Activated T-helper 2 cell treated with anti-CD3 and anti-CD28 coated beads, Interferon-gamma antibody, Interleukin-2, Interleukin-4, amounts not matched to agents 10 μg/mL and 5 μg/mL and 100 μg/mL, durations not matched to agents 14 hours and 24 hours and 36 hours (primary cell): ENCODE results near the gene ACOXL. TPM values are rescaled to one million over a fixed set of nuclear protein-coding genes. Genes with fewer than 3 reads are reported as not detected.

Experiments used
- DNase-seq: peaks from one replicate; pipeline ENCODE4 v3.0.0; 2021; ENCODE audit warnings: low spot score
- H3K27ac Mint-ChIP-seq: one replicate; pipeline ENCODE4 v1.8.0; 2021; ENCODE audit warnings: mixed read lengths
- H3K27me3 Mint-ChIP-seq: one replicate; pipeline ENCODE4 v1.8.0; 2021; ENCODE audit warnings: low read depth, mixed read lengths
- H3K36me3 Mint-ChIP-seq: one replicate; pipeline ENCODE4 v1.8.0; 2021; ENCODE audit warnings: low read depth, mixed read lengths
- H3K4me1 Mint-ChIP-seq: one replicate; pipeline ENCODE4 v1.8.0; 2021; ENCODE audit warnings: low read depth, mixed read lengths
- H3K4me3 Mint-ChIP-seq: one replicate; pipeline ENCODE4 v1.8.0; 2021; ENCODE audit warnings: low read depth, mild to moderate bottlenecking, moderate library complexity, mixed read lengths
- H3K9me3 Mint-ChIP-seq: one replicate; pipeline ENCODE4 v1.8.0; 2021; ENCODE audit warnings: mixed read lengths
- intact Hi-C: fragments of 100-400 bp; cut with micrococcal nuclease; formaldehyde crosslinking; loops from one replicate; pipeline ENCODE4 v1.15.1; 2023
- total RNA-seq: library from RNA; stranded (reverse); gene quantifications from 2 replicates; pipeline ENCODE4 v1.2.3, GENCODE V29; 2022

Gene ACOXL
- total RNA-seq, 1 donor from 2014 or later: 1.6 TPM

DNA sequence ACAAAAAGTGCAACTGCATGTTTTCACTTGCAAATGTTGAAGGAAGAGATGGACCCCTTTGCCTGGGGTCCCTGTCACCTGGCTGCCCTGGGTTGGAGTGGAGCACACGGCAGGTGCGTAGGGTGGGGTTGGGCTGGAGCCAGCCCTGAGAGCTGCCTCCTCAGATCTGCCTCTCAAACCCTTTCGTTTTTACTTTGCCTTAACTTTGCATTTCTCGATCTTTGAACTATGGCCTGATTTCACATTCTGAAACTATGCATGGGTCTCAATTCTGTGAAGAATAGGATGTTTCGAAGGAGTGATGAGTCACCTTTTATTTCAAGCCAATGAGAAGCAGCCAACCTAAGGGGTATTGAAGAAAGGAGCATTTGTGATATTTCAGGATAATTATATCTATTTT lies 132.8 kb downstream of the ACOXL start:
- peak overlapping the region; percentile 3 for H3K4me3 Mint-ChIP-seq
- H3K27me3 Mint-ChIP-seq: peaks cover 18% of the 10 kb centered on the region
- peaks cover 74% of the 10 kb centered on the region for H3K4me1 Mint-ChIP-seq
- no peaks in the 10 kb centered on the region for H3K9me3 Mint-ChIP-seq
- DNase-seq: peak; percentile 22
- intact Hi-C loops: loop anchor here (1.0 to 5.0 kb wide), 3 partner anchors 18 to 188 kb away; partner anchors contain the start of gene BUB1
- H3K36me3 Mint-ChIP-seq: peaks cover 6% of the 10 kb centered on the region
- peak overlapping the region; percentile 10 for H3K27ac Mint-ChIP-seq

DNA sequence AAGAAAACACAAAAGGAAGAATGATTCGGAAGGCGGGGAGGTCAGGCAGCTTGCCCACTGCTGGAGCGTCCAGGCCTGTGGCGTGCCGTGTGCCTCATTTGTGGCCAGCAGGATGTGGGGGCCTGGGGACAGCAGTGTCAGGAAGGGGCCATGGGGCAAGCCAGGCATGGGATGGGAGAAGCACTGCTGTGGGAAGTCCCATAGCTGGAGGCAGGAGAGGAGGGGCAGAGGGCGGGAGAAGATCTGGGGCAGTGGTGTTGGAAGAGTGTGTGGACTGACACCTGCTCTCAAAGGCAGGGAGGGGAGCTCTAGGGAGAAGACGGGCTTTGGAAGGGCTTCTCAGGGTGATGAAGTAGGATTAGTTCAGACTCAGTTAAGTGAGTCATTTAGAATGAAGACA lies 133.7 kb downstream of the ACOXL start:
- intact Hi-C loops: loop anchor here (1.0 to 5.0 kb wide), 5 partner anchors 8 to 189 kb away; partner anchors contain the start of gene BUB1

DNA sequence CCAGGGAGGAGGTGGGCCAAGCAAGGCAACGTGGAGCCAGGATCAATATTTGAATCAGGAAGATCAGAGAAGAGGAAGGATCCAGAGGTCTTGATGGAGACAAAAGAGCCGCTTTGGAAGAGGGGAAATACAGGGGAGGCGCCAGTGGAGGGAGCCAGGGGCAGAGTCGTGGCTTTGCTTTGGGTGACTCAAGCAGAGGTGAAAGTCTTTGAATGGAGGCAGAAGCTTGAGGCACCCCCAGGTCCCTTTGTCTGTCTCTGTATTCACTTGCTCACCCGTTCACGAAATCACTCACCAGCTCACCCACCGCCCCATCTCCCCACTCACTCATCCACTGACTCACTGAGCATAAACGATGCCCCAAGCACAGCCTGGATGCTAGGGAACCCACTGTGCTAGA lies 134.1 kb downstream of the ACOXL start:
- H3K27ac Mint-ChIP-seq: peak overlapping the region; percentile 84
- no peak for DNase-seq
- peaks cover 69% of the 10 kb centered on the region for H3K4me1 Mint-ChIP-seq
- H3K27me3 Mint-ChIP-seq: peaks cover 20% of the 10 kb centered on the region
- peak overlapping the region; percentile 7 for H3K4me3 Mint-ChIP-seq
- H3K9me3 Mint-ChIP-seq: no peaks in the 10 kb centered on the region
- H3K36me3 Mint-ChIP-seq: peaks cover 6% of the 10 kb centered on the region
- intact Hi-C loops: loop anchor here (1.0 to 5.0 kb wide), 5 partner anchors 8 to 189 kb away; partner anchors contain the start of gene BUB1

More for the DNA sequence above, 133.7 kb downstream of the ACOXL start:
- Mint-ChIP-seq H3K36me3 (peaks cover 6% of the 10 kb centered on the region), H3K4me1 (peaks cover 69% of the 10 kb centered on the region), H3K27ac (peak overlapping the region; percentile 84), H3K9me3 (no peaks in the 10 kb centered on the region), H3K27me3 (peaks cover 20% of the 10 kb centered on the region), H3K4me3 (peak overlapping the region; percentile 28)
- no peak for DNase-seq

DNA sequence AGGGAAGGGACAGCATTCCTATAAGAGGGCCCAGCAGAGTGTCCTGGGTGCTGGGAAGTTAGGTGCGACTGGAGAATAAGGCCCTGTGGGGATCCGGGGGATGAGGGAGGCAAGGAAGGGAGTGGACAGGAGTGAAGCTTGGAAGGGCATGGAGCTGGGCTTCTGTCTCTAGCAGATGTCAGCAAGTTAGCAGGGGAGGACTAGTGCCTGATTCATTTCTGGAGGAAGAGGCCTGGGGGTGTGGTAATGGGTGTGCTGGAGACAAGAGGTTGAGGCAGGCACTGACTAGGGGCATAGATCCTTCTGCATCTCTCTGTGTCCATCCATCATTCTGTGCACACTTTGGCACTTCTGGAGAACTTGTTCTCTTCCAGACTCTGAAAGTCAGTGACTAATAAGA lies 134.7 kb downstream of the ACOXL start:
- Mint-ChIP-seq H3K9me3 (no peaks in the 10 kb centered on the region), H3K27ac (peak overlapping the region; percentile 84), H3K36me3 (peaks cover 6% of the 10 kb centered on the region), H3K27me3 (peaks cover 18% of the 10 kb centered on the region), H3K4me3 (peak overlapping the region; percentile 7), H3K4me1 (peaks cover 73% of the 10 kb centered on the region)
- DNase-seq: no peak
- intact Hi-C loops: loop anchor here (2.0 to 5.0 kb wide), 3 partner anchors 62 to 190 kb away; partner anchors contain the start of gene BUB1

DNA sequence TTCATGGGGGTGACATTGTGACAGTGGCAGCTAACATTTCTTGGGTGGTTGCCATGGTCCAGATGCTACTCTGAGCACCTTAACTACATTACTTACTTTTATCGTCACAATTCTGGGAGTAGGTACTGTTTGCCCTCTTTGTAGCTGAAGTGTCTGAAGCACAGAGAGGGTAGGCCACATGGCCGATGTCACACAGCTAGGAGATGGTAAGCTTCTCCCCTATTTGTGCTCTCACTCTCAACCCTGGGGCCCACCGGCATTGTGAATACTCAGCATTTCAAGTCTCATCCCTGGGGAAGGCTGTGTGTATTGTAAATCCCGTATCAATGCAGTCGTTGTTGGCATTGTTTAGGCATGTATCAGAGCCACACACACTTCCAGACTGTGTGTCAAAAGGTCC lies 136.6 kb downstream of the ACOXL start:
- no peak for DNase-seq
- no peak overlapping the region for H3K4me3 Mint-ChIP-seq
- intact Hi-C loops: loop anchor here (5.0 kb wide), 2 partner anchors 183 to 192 kb away; partner anchors contain the start of gene BUB1
- peaks cover 3% of the 10 kb centered on the region for H3K36me3 Mint-ChIP-seq
- no peaks in the 10 kb centered on the region for H3K9me3 Mint-ChIP-seq
- H3K27me3 Mint-ChIP-seq: peaks cover 14% of the 10 kb centered on the region
- no peak overlapping the region for H3K27ac Mint-ChIP-seq
- H3K4me1 Mint-ChIP-seq: peaks cover 78% of the 10 kb centered on the region

- H3K27me3 Mint-ChIP-seq: peaks cover 14% of the 10 kb centered on the region
- H3K36me3 Mint-ChIP-seq: peaks cover 3% of the 10 kb centered on the region
- H3K27ac Mint-ChIP-seq: no peak overlapping the region
- H3K4me3 Mint-ChIP-seq: no peak overlapping the region
- intact Hi-C loops: loop anchor here (5.0 kb wide), 2 partner anchors 183 to 192 kb away; partner anchors contain the start of gene BUB1
- DNase-seq: no peak
- H3K9me3 Mint-ChIP-seq: no peaks in the 10 kb centered on the region
- peaks cover 70% of the 10 kb centered on the region for H3K4me1 Mint-ChIP-seq
These were observed 137.4 kb downstream of the ACOXL start for GRCh38 chr2:110869472-110870446.

DNA sequence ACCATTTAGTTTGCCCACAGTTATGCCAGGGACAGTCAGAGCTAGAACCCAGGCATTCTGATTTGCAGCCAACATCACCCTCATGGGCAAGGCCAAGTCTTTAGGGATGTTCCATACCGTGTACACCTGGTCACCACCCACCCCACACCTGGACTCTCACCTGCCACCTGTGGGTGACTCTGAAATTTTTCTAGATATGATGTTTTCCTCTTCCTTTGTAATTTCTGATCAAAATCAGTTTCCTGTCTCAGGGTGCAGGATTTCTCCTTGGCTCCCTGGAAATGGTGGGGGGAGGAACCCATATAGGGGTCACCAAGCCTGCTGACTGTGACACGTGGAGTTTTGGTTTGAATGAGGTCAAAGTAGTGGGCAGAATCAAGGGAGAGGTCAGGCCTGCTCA lies 138.2 kb downstream of the ACOXL start:
- Mint-ChIP-seq H3K4me1 (peaks cover 63% of the 10 kb centered on the region), H3K4me3 (no peak overlapping the region), H3K27ac (no peak overlapping the region), H3K36me3 (peaks cover 3% of the 10 kb centered on the region), H3K9me3 (no peaks in the 10 kb centered on the region), H3K27me3 (peaks cover 19% of the 10 kb centered on the region)
- no peak for DNase-seq
- intact Hi-C loops: no loop called here

- DNase-seq: no peak
- Mint-ChIP-seq H3K9me3 (no peaks in the 10 kb centered on the region), H3K36me3 (peaks cover 3% of the 10 kb centered on the region), H3K4me1 (peaks cover 57% of the 10 kb centered on the region), H3K4me3 (no peak overlapping the region), H3K27me3 (peaks cover 26% of the 10 kb centered on the region), H3K27ac (no peak overlapping the region)
- intact Hi-C loops: no loop called here
These were observed 139.3 kb downstream of the ACOXL start for GRCh38 chr2:110871637-110872036.

GRCh38 chr2:110872521-110872920 lies 140.1 kb downstream of the ACOXL start:
- H3K4me1 Mint-ChIP-seq: peaks cover 50% of the 10 kb centered on the region
- no peak overlapping the region for H3K4me3 Mint-ChIP-seq
- H3K27ac Mint-ChIP-seq: no peak overlapping the region
- no peak for DNase-seq
- intact Hi-C loops: no loop called here
- no peaks in the 10 kb centered on the region for H3K9me3 Mint-ChIP-seq
- H3K36me3 Mint-ChIP-seq: peaks cover 3% of the 10 kb centered on the region
- peaks cover 22% of the 10 kb centered on the region for H3K27me3 Mint-ChIP-seq

DNA sequence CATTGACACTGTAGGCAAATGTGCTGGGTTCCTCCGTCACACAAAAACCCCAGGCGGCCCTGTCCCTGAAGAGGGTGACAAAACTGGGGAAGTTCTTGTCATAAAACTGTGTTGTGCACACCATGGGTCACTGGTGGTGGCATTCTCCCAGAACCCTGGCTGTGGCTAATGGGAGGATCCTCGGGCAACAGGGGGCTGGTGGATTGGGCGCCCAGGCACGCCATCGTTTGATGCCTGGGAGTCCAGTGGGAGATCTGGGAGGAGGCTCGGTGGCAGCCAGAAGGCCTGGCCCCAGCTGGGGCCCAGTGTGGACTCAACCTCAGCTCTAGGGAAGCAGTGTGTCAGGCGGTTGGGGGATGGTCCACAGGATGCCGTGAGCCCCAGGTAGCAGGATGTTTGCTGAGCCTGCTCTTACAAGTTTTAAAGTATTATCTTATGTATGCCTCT lies 140.7 kb downstream of the ACOXL start:
- Mint-ChIP-seq H3K27ac (peak overlapping the region; percentile 46), H3K4me3 (no peak overlapping the region)

DNA sequence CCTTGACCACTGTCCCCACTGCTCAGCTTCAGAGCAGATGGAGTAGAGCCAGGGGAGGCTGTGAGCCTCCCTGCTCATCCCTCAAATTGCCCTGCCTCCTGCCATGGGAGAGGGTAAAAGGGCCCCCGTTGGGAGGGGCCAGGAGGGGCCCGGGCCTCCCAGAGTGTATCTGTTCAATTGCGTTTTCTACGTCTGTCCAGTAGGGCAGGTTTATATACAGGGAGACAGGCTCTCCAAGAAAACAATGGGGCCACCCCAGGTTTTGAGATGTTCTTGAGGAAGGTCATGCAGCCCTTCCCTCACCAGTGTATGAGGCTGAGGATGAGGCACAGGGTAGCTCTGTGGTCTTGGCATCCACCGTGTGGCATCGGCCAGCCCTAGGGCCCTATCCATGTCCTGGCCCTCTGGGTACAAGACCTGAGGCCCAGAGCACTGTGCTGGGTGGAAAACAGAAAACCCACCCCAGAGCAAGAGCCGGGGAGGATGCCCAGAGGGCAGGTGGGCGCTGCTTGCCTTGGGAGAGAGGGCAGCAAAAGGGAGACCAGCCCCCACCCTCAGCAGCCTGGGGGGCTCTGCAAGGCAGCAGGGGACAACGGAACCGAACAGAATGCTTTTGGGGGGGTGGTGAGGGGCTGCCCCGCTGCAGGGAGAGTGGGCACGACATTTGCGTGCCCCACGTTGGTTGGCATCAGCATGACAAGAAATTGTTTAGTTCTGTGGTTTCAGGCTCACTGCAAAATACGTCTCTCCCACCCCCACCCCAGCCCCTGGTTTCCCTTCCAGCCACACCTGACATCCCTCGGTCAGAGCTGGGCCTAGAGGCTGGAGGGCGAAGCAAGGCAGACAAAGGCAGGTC lies 141.5 kb downstream of the ACOXL start:
- peaks cover 46% of the 10 kb centered on the region for H3K4me1 Mint-ChIP-seq
- no peak for DNase-seq
- no peak overlapping the region for H3K27ac Mint-ChIP-seq
- peaks cover 5% of the 10 kb centered on the region for H3K36me3 Mint-ChIP-seq
- peaks cover 7% of the 10 kb centered on the region for H3K9me3 Mint-ChIP-seq
- H3K4me3 Mint-ChIP-seq: no peak overlapping the region
- peaks cover 23% of the 10 kb centered on the region for H3K27me3 Mint-ChIP-seq
- intact Hi-C loops: no loop called here

More for the DNA sequence above, 140.7 kb downstream of the ACOXL start:
- Mint-ChIP-seq H3K27me3 (peaks cover 25% of the 10 kb centered on the region), H3K36me3 (peaks cover 4% of the 10 kb centered on the region), H3K4me1 (peaks cover 52% of the 10 kb centered on the region), H3K9me3 (peaks cover 3% of the 10 kb centered on the region)
- DNase-seq: no peak
- intact Hi-C loops: no loop called here
